NOMO-1 (cell line): ENCODE measurements around the gene PLD5.
A peak's percentile ranks its signal among the peaks of the same experiment; 100 is the strongest.
"Not testable (repeated sequence)": the region's sequence is repeated elsewhere in the genome, so short reads cannot be mapped to it uniquely, and the experiment has no call there.

ENCODE experiments used
- DNase-seq, 2 experiments: peaks; one replicate each; lab custom pipeline; 2025; ENCODE audit not compliant: unreplicated experiment in 2 of 2; lab: John Stamatoyannopoulos, UW

PLD5 gene

GRCh38 chr1:242428399-242429190 lies 95.9 kb downstream of the PLD5 start:
- DNase-seq: no peak

GRCh38 chr1:242427519-242427918 lies 97.0 kb downstream of the PLD5 start:
- no peak for DNase-seq

GRCh38 chr1:242426271-242426905 lies 98.1 kb downstream of the PLD5 start:
- no peak for DNase-seq

DNA sequence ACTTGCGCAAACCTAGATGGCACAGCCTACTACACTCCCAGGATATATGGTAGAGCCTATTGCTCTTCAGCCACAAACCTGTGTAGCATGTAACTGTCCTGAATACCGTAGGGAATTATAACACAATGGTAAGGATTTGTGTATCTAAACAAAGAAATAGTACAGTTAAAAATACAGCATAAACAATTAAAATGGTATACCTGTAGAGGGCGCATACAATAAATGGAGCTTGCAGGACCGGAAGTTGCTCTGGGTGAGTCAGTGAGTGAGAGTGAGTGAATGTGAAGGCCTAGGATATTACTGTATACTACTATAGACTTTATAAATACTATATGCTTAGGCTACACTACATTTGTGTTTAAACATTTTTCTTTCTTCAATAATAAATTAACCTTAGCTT lies 99.3 kb downstream of the PLD5 start:
- no peak for DNase-seq

- DNase-seq: no peak
Measured at GRCh38 chr1:242416657-242417056, 107.8 kb downstream of the PLD5 start.

DNA sequence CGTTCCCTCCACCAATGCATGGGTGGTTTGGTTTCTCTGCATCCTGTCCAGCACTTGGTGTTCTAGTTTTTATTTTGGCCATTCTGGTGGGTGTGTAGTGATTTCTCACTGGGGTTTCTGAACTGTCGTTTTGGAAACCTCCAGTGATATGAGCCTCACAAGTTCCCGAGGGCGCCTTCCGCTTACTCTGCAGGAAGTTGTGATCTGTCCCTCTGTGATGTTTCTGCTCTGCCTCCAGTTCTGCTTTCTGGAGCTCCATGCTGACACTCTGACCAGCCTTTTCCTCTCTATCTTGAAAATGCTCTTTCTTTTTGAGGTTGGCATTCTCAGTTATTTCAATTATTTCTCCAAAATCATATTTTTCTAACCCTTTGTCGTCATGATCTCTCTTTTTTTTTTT lies 111.6 kb downstream of the PLD5 start:
- peak; percentile 62 to 74 for DNase-seq

DNA sequence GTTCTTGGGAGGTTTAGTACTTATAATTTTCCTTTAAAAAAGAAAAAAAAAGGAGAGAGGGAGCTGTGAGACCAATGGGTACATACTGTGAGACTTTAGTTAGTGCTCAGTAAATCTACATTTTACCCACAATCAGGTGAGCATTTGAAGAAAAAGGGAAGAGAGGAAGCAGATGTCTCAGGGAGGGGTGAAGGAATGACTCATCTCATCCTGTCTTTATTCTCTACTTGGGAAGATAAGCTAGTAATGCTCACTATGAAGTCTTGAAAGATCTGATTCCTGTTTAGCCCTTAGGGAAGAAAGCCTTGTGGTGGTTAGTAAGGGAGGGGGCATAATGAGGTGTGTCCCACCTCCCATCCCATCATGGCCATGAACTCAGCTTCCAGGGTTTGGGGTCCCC lies 112.6 kb downstream of the PLD5 start:
- no peak for DNase-seq

GRCh38 chr1:242405947-242406346 lies 118.5 kb downstream of the PLD5 start:
- DNase-seq: no peak

- DNase-seq: no peak
Measured at GRCh38 chr1:242404296-242404695, 120.2 kb downstream of the PLD5 start.

GRCh38 chr1:242402956-242403355 lies 121.5 kb downstream of the PLD5 start:
- no peak for DNase-seq

GRCh38 chr1:242401937-242402336 lies 122.6 kb downstream of the PLD5 start:
- no peak for DNase-seq

DNA sequence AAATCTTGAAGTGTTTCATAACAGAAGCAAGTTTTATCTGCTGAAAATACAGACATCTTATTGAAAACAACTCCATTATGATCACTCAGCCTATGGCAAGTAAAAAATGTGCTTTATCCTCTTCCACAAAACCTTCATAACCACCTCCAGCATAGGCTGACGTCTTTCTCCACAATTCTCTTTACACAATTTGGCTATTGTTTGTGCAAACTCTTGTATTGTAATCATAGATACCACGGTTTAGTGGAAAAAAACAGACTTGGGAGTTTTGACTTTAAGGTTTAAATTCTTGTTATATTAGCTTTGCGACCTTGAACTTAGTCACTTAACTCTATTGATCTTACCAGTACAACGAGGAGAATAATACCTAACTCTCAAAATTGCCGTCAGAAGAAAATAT lies 126.1 kb downstream of the PLD5 start:
- no peak for DNase-seq

- no peak for DNase-seq
Measured at GRCh38 chr1:242391896-242392295, 132.6 kb downstream of the PLD5 start.

- DNase-seq: not testable (repeated sequence)
Measured at GRCh38 chr1:242376121-242376520, 148.4 kb downstream of the PLD5 start.

- not testable (repeated sequence) for DNase-seq
Measured at GRCh38 chr1:242350446-242350845, 174.1 kb downstream of the PLD5 start.

GRCh38 chr1:242349636-242350035 lies 174.9 kb downstream of the PLD5 start:
- DNase-seq: no peak

GRCh38 chr1:242330865-242331264 lies 193.6 kb downstream of the PLD5 start:
- DNase-seq: peak; percentile 19 to 50

DNA sequence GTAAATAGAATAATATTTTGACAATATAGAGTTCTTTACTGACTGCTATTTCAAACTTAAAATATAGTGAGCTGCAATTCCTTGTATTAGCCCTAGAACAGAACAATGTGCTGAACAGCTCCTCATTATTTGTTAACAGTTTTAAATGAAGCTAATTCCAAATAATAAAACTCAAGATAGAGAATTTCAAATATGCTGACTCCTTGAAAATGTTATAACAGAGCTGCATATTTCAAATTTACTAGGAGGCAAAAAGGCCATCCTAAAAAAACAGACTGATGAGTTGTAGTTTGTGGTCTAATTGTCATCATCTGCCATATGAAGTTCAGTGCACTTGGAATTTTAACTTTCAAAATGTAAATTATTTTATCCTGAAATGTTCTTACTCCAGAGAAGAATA lies 197.1 kb downstream of the PLD5 start:
- not testable (repeated sequence) for DNase-seq

GRCh38 chr1:242321981-242322380 lies 202.5 kb downstream of the PLD5 start:
- DNase-seq: not testable (repeated sequence)

GRCh38 chr1:242318140-242318539 lies 206.4 kb downstream of the PLD5 start:
- no peak for DNase-seq

DNA sequence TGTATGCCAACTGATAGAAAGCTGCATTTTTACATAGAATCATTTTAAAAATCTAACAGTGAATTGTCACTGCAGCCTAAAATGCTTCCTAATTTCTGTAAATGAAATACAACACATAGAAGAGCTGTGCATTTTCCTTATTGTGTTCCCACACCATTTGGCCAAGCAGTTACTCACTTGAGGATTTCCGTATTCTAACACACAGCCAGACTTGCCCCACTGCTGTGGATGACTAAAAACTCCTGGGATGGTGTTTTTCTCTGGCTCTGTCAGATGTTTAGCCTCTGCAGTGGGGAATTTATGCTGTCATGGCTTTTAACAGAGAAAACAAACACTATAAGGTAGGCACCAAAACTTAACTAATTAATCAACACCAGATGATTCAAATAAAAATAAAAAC lies 209.6 kb downstream of the PLD5 start:
- DNase-seq: not testable (repeated sequence)

GRCh38 chr1:242314085-242314649 lies 210.3 kb downstream of the PLD5 start:
- DNase-seq: not testable (repeated sequence)
